Liver (tissue), 9 donors: Measurements from ENCODE around the gene GNA15. TPM values are rescaled to one million over a fixed set of nuclear protein-coding genes. Genes with fewer than 3 reads are reported as not detected.
"Not testable (repeated sequence)": the region's sequence is repeated elsewhere in the genome, so short reads cannot be mapped to it uniquely, and the experiment has no call there.

Experiments
- DNase-seq: peaks from one replicate; pipeline ENCODE4 v3.0.0-alpha.2; 2017; ENCODE audit warnings: low spot score
- H3K27ac ChIP-seq, 2 donors: one replicate each; pipeline ENCODE4 v1.7.0; 2013; ENCODE audit warnings: inconsistent platforms in 2 of 2, low read length in 2 of 2, control low read depth in 1 of 2, low read depth in 1 of 2, mild to moderate bottlenecking in 1 of 2
- H3K27me3 ChIP-seq, 4 donors: one replicate each; pipeline versions ENCODE4 v1.6.1 to v1.7.0; 2013; ENCODE audit warnings: low read length in 3 of 4, inconsistent platforms in 1 of 4, mild to moderate bottlenecking in 1 of 4, moderate library complexity in 1 of 4; ENCODE audit not compliant: control insufficient read depth in 4 of 4, insufficient read depth in 4 of 4
- H3K36me3 ChIP-seq, 4 donors: one replicate each; pipeline versions ENCODE4 v1.6.1 to v1.7.0; 2013; ENCODE audit warnings: low read length in 3 of 4, mild to moderate bottlenecking in 3 of 4, low read depth in 1 of 4, moderate library complexity in 1 of 4; ENCODE audit not compliant: control insufficient read depth in 4 of 4, insufficient read depth in 3 of 4
- H3K4me1 ChIP-seq, 4 donors: one replicate each; pipeline versions ENCODE4 v1.6.1 to v1.7.0; 2013; ENCODE audit warnings: low read length in 3 of 4, mild to moderate bottlenecking in 3 of 4, moderate library complexity in 1 of 4; ENCODE audit not compliant: control insufficient read depth in 4 of 4, insufficient read depth in 4 of 4
- H3K4me3 ChIP-seq, 3 donors: one replicate each; pipeline versions ENCODE4 v1.6.1 to v1.7.0; 2013; ENCODE audit warnings: low read length in 3 of 3, control low read depth in 1 of 3, low read depth in 1 of 3, mild to moderate bottlenecking in 1 of 3
- H3K9ac ChIP-seq, 2 donors: one replicate each; pipeline ENCODE4 v1.7.0; 2013; ENCODE audit warnings: low read length in 2 of 2, mild to moderate bottlenecking in 2 of 2, moderate library complexity in 2 of 2, control low read depth in 1 of 2, low read depth in 1 of 2
- H3K9me3 ChIP-seq, 4 donors: one replicate each; pipeline versions ENCODE4 v1.6.1 to v1.7.0; 2013; ENCODE audit warnings: low read length in 3 of 4; ENCODE audit not compliant: control insufficient read depth in 4 of 4
- ATF3 ChIP-seq: IDR thresholded peaks from 2 replicates; pipeline ENCODE4 v1.6.1; 2016; ENCODE audit warnings: antibody characterized with exemption
- CTCF ChIP-seq: fragments of 150-350 bp; IDR thresholded peaks from 2 replicates; pipeline ENCODE4 v1.5.1; 2017; ENCODE audit warnings: improper control_type of control experiment, low read depth, low read length; ENCODE audit not compliant: missing input control
- EGR1 ChIP-seq, 2 donors: IDR thresholded peaks; 2 replicates each; pipeline ENCODE4 v1.6.1; 2016 to 2018; ENCODE audit warnings: antibody characterized with exemption in 2 of 2, low read depth in 2 of 2
- FOXA1 ChIP-seq: IDR thresholded peaks from 2 replicates; pipeline ENCODE4 v1.6.1; 2016; ENCODE audit warnings: antibody characterized with exemption
- FOXA2 ChIP-seq: IDR thresholded peaks from 2 replicates; pipeline ENCODE4 v1.6.1; 2016; ENCODE audit warnings: antibody characterized with exemption
- GABPA ChIP-seq, 2 donors: IDR thresholded peaks in 1 of 2; conservative IDR thresholded peaks in 1 of 2; 2 replicates each; pipeline ENCODE4 v1.6.1; 2016; ENCODE audit warnings: antibody characterized with exemption in 2 of 2, mild to moderate bottlenecking in 1 of 2, moderate library complexity in 1 of 2
- HNF4A ChIP-seq, 2 donors: conservative IDR thresholded peaks; 2 replicates each; pipeline ENCODE4 v1.6.1; 2016; ENCODE audit warnings: antibody characterized with exemption in 2 of 2, mild to moderate bottlenecking in 2 of 2
- HNF4G ChIP-seq: IDR thresholded peaks from 2 replicates; pipeline ENCODE4 v1.6.1; 2016; ENCODE audit warnings: antibody characterized with exemption
- JUND ChIP-seq, 2 donors: IDR thresholded peaks; 2 replicates each; pipeline ENCODE4 v1.6.1; 2016; ENCODE audit warnings: antibody characterized with exemption in 2 of 2
- MAX ChIP-seq: IDR thresholded peaks from 2 replicates; pipeline ENCODE4 v1.6.1; 2016; ENCODE audit warnings: antibody characterized with exemption
- NR2F2 ChIP-seq: IDR thresholded peaks from 2 replicates; pipeline ENCODE4 v1.6.1; 2016; ENCODE audit warnings: antibody characterized with exemption
- REST ChIP-seq: IDR thresholded peaks from 2 replicates; pipeline ENCODE4 v1.6.1; 2016; ENCODE audit warnings: antibody characterized with exemption, mild to moderate bottlenecking
- RXRA ChIP-seq, 2 donors: IDR thresholded peaks; 2 replicates each; pipeline ENCODE4 v1.6.1; 2017 to 2018; ENCODE audit warnings: antibody characterized with exemption in 2 of 2, mild to moderate bottlenecking in 1 of 2
- SP1 ChIP-seq: IDR thresholded peaks from 2 replicates; pipeline ENCODE4 v1.6.1; 2018; ENCODE audit warnings: antibody characterized with exemption, mild to moderate bottlenecking
- TAF1 ChIP-seq: conservative IDR thresholded peaks from 2 replicates; pipeline ENCODE4 v1.6.1; 2016; ENCODE audit warnings: antibody characterized with exemption, mild to moderate bottlenecking
- YY1 ChIP-seq: IDR thresholded peaks from 2 replicates; pipeline ENCODE4 v1.6.1; 2016; ENCODE audit warnings: antibody characterized with exemption, mild to moderate bottlenecking
- WGBS: extraction: QIAGEN DNeasy Blood & Tissue Kit; methylation state at CpG from one replicate; pipeline ENCODE4 v1.1.7; 2013; 5-methylcytosine and 5-hydroxymethylcytosine counted together
- polyA plus RNA-seq, 2 donors: library from polyadenylated mRNA; stranded (reverse) in 1 of 2; unstranded in 1 of 2; fragments of 200-250 nt in 1 of 2; fragments of >200 nt in 1 of 2; fragmentation: Nextera tagmentation in 1 of 2; extraction: Ambion mirVana in 1 of 2; gene quantifications; one replicate each; pipeline versions ENCODE4 v1.2.1 to v1.2.3, GENCODE V29; 2013 to 2015
- total RNA-seq, 2 donors: library from RNA; depleted of rRNA; stranded (reverse); fragments of >200 nt; gene quantifications; one replicate each; pipeline ENCODE4 v1.2.3, GENCODE V29; 2014
- donor health status: healthy.
- donor health status: healthy.
- donor health status: healthy.
- donor health status: healthy.
- donor health status: healthy.

GNA15 gene
- total and polyA plus RNA-seq, 4 donors, result 0.11 to 10.4 (median 1.4) TPM

- peaks cover 0 to 40% (median 13%) of the 10 kb centered on the region in 4 donors for H3K36me3 ChIP-seq
- H3K27me3 ChIP-seq, H3K4me3 ChIP-seq, H3K4me1 ChIP-seq, H3K27ac ChIP-seq, H3K9me3 ChIP-seq, H3K9ac ChIP-seq, DNase-seq: not testable (repeated sequence)
- WGBS, result 96% methylated on average over 7 of the region's 7 CpGs
Measured at GRCh38 chr19:3202895-3203294, 67.1 kb downstream of the GNA15 start.

GRCh38 chr19:3203805-3204645, 68.2 kb downstream of the GNA15 start:
- Histone ChIP-seq H3K9me3 (no peaks in the 10 kb centered on the region), H3K27me3 (no peaks in the 10 kb centered on the region), H3K4me1 (no peaks in the 10 kb centered on the region), H3K36me3 (peaks cover 0 to 38% (median 14%) of the 10 kb centered on the region in 4 donors), H3K9ac (no peak overlapping the region), H3K27ac (no peak overlapping the region), H3K4me3 (no peak overlapping the region)
- TF ChIP-seq FOXA1, result no peak
- TF ChIP-seq TAF1, result no peak
- TF ChIP-seq SP1, result no peak
- no peak for TF ChIP-seq HNF4G
- TF ChIP-seq FOXA2, result no peak
- TF ChIP-seq RXRA (IDR thresholded peaks at IDR 0.05), result no peak
- TF ChIP-seq HNF4A (conservative IDR thresholded peaks at IDR 0.05), result no peak
- TF ChIP-seq EGR1 (IDR thresholded peaks at IDR 0.05; ENCODE audit: low read depth in 2 of 2), result no peak
- no peak for TF ChIP-seq YY1
- no peak for TF ChIP-seq ATF3
- TF ChIP-seq JUND (IDR thresholded peaks at IDR 0.05), result no peak
- no peak for TF ChIP-seq GABPA (IDR thresholded peaks at IDR 0.05 in 1 of 2, conservative IDR thresholded peaks at IDR 0.05 in 1 of 2)
- no peak for TF ChIP-seq MAX
- DNase-seq, result no peak
- 97% methylated on average over 43 of the region's 43 CpGs for WGBS

GRCh38 chr19:3204646-3205275, 68.9 kb downstream of the GNA15 start:
- DNase-seq, result no peak
- WGBS, result 94% methylated on average over 35 of the region's 35 CpGs
- no peak for TF ChIP-seq HNF4G
- no peak for TF ChIP-seq CTCF
- no peak for TF ChIP-seq REST
- no peak for TF ChIP-seq YY1
- TF ChIP-seq ATF3, result no peak
- no peak for TF ChIP-seq FOXA2
- no peak for TF ChIP-seq GABPA (IDR thresholded peaks at IDR 0.05 in 1 of 2, conservative IDR thresholded peaks at IDR 0.05 in 1 of 2)
- TF ChIP-seq MAX, result no peak
- TF ChIP-seq NR2F2, result no peak
- TF ChIP-seq EGR1 (IDR thresholded peaks at IDR 0.05; ENCODE audit: low read depth in 2 of 2), result no peak
- H3K9me3 ChIP-seq, result no peaks in the 10 kb centered on the region
- H3K4me3 ChIP-seq, result no peak overlapping the region
- no peak overlapping the region for H3K27ac ChIP-seq
- H3K36me3 ChIP-seq, result peaks cover 0 to 38% (median 14%) of the 10 kb centered on the region in 4 donors
- no peak overlapping the region for H3K9ac ChIP-seq
- H3K27me3 ChIP-seq, result no peaks in the 10 kb centered on the region
- H3K4me1 ChIP-seq, result no peaks in the 10 kb centered on the region
